NCI-H1092 treated with DMSO at 0.1 percent for 48 hours (cell line): ENCODE results near the gene MAST4.

ENCODE experiments used
- DNase-seq: peaks from one replicate; lab custom pipeline; 2025; lab: John Stamatoyannopoulos, UW

MAST4 gene

DNA sequence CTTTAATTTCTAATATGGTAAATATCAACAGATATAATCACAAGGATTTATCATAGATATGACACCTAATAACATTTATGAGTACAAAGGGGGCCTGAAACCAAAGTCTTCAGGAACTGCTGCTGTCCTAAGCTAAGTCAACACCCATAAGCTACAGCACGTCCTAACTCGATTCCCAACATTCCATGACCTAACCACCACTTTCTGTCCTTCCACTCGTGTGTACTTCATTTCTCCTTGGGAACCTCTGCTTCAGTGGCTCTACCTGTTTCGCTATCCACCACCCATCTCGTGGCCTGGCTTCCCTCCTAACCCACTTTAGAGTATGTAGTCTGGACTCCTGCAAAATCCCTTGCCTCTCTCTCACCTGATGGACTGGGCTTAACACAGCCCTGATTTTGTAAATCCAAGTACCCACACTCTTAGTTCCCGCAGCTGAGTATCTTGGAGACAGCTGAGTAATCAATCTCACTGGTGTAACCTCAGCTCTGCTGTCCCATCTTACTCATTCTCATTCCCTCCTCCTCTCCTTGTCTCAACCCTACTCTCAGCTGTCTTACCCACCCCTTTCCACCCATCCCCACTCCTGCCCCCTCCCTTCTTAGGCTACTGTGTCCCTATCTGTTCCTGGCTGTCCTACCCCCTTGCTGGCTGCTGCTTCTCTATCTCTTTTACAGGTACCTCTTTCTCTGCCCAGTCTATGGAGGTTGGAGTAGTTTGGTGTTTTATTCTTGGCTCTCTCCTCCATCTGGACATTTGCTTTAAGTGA lies 101.8 kb downstream of the MAST4 start:
- no peak for DNase-seq

DNA sequence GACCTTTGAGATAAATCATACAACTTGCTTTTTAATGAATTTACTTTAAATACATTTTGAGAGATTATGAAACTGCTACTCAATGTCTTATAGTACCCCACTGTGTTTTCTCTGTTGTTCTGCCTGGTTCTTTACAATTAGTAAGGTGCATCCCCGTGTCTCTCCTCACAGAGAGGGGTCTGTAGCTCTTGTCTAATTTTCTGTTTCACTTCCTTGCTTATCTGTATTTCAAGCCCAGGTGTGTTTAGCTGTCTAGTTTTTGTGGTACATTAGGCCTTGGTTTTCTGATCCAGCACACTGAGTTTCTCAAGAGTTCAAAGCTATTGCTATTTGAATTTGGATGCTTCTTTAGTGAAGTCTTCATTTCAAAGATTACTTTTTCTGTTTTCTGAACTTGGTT lies 105.1 kb downstream of the MAST4 start:
- no peak for DNase-seq

DNA sequence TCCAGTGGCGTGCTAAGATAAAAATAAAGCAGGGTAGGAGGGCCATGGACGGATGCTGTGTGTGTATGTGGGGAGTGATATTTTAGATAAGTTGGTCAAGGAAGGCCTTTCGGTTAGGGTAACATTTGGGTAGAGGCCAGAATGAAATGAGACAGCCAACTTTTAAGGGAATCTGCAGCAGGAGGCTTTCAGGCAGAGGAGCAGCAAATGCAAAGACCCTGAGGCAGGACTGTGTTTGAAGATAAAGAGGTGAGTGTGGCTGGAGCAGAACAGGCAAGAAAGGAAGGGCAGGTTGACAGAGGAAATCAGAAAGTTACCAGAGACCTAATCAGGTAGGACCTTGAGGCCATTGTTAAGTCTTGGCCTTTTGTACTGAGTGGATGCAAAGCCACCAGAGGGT lies 106.2 kb downstream of the MAST4 start:
- DNase-seq: no peak

DNA sequence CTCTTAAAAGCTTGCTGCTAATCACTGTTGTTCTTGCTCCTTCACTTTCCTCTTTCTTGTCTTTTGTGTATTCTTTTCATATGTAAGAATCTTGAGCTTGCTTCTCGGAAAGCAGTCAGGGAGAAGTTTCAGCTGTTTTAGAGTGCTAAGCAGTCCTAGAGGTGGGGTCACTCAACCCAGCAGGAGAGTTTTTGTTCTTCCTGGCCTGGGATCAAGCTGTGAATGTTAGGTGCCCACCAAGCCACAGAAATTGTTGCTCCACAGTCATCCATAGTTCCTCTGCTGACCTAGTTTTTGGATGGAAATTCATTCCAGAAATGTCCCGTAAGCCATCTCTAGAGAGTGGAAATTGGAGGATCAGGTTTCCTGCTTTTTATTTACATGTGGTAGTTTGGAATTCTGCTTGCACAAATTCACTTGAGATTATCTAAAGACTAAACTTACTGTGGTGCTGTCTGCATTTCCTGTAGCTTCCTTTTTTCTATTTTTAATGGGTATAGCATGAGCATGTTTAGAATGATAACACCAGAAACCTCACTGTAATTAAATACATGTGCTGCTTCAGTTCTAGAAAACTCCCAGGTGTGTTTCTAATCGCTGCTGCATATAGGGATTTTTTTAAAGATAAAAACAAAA lies 108.7 kb downstream of the MAST4 start:
- no peak for DNase-seq

- DNase-seq: no peak
Observed at GRCh38 chr5:66708368-66708767, 112.2 kb downstream of the MAST4 start.

DNA sequence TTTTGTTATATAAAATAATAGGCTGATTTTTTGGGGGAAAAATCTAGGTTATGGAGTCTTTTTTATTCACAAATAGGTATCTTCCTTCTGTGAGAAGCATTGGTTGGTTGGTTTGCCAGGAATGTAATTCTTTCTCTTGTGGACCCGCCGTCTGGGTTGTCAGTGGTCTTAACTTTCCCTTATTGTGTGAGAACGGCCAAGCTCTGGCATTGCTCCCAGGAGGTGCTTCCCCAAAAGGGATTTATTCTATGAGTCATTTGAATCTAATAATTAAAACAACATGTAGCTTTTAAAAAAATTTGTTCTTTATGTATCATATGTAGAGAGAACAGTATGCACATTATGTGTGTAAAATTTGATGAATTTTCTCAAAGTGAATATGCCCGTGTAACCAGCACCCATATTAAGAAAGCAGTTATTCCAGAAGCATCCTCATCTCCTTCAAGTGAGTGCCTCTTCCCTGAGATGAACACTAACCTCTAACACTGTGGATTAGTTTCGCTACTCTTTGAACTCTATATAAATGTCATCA lies 114.4 kb downstream of the MAST4 start:
- DNase-seq: no peak

DNA sequence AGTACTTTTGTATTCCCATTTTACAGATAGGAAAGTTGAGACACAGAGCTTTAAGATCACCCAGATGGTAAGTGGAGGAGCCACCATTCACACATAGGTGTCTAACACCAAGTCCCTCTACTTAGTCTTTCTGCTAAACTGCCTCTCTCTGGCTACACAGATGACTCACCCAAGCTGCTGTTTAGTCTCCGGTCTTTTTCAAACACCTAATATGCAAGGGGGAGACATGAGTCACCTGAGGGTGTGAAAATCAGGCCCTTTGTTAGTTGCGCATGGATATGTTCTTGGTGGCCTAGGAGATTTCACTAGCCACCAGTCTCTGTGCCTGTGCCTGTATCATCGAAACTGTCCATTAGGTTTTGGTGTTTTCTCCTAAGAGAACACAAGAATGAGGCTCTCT lies 117.8 kb downstream of the MAST4 start:
- DNase-seq: no peak

- no peak for DNase-seq
Observed at GRCh38 chr5:66717455-66718373, 121.5 kb downstream of the MAST4 start.

- no peak for DNase-seq
Observed at GRCh38 chr5:66718374-66719002, 122.3 kb downstream of the MAST4 start.

DNA sequence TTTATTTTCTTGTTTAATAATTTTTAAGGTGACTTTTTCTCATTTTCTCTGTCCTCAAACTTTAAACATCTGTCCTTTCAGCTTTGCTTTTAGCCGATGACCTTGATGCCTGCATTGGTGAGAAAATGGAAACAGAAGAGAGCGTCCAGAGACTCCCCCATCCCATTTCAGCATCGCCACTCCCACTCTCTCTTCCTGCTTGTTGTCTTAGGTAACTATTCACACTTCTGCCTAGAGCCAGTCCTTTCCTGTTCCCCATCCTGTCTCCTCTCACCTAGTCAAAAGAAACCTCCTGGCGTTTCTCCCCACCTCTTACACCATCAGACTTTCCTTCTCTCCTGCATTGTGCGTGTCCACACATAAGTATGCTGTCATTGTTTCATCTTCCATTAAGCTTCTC lies 124.6 kb downstream of the MAST4 start:
- peak; percentile 3 for DNase-seq

DNA sequence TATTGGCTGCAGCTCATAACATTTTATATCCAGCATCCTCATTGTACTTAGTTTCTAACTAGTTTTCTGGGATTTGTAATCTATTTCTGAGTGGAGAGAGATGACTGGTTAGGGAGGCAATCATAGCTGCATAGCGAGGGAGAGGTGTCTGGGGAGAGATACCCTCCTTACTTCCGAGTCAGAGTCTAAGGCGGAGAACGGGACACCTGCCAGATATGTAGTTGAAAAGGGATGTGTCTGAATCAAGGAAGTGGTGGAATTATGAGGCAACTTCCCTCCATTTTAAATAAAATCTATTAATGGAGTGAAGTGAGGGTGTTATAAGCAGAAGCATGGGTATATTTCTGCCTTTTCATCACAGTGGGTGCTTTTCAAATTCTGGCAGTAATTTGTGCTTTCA lies 126.5 kb downstream of the MAST4 start:
- DNase-seq: no peak

DNA sequence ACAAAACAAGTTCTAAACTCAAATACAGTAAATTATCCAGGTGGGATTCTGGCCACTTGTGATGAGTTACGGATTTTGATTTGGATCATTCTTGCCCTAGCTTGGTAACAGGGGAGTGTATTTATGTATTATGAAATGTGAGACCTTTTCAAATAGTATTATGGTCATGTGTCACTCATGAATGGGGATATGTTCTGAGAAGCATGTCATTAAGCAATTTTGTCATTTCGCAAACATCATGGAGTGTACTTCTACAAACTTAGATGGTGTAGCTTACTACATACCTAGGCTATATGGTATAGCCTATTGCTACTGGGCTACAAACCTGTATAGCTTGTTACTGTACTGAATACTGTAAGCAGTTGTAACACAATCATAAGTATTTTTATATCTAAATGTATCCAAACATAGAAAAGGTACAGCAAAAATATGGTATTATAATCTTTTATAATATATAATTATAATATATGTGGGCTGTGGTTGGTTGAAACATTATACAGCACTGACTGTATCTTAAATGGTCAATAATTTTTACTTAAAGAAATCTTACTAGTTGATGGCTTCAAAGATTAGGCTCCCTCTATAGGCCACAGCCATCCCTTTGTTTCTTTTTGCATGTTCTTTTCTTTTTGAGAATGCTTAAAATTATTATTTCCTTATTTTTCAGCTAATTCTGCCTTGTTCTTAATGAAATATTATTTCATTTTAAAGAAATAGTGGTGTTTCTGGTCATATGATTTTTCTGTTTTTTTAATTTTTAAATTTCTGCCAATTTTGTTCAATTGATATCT lies 128.4 kb downstream of the MAST4 start:
- DNase-seq: no peak

DNA sequence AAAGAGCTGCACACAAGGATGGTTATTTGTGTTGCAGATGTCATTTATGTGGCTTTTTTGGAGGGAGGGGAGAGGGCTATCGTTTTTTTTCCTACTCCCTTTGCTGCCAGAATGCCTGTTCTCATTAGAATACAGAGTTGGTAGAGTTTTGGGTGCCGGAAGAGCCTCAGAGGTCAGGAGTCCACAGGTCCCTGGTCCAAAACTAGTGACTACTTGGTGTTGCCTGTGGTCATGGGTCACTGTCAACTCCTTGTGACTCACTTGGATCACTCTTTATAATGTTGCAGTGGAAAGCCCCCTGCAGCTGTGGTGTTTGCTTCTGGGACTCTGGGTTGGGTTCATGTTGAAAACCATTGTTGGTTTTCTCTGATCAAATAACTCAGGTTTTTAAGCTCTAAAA lies 131.4 kb downstream of the MAST4 start:
- no peak for DNase-seq

GRCh38 chr5:66728049-66728448 lies 131.9 kb downstream of the MAST4 start:
- DNase-seq: no peak

DNA sequence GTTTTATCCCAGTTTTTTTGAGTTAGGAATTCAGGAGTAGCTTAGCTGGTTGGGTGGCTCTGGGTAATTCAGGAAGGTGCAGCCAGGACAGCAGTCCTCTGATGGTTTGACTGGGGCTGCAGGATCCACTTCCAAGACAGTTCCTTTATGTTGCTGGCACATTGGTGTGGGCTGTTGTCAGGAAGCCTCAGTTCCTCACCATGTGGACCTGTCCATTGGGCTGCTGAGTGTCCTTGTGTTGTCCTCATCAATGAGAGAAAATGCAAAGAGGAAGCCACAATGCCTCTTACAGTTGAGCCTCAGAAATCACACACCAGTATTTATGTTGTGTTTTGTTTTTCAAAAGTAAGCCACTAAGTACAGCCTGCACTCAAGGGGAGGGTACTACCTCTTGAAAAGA lies 140.9 kb downstream of the MAST4 start:
- no peak for DNase-seq

DNA sequence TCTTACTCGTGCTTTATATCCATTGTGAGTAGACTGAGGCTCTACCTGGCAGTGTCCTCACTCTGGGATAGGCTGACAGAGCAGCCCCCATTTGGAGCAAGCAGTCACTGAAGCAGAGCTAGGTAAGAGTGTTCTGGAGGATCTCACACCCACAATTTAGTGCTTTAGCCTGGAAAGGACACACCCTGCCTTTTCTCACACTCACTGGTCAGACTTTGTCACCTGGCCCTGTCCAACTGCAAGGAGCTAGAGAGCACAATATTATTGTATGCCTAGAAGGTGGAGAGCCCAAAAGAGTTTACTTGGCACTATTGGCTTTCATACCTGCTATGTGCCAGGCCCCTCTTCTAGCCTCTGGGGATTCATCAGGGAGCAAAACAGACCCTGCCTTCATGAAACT lies 141.9 kb downstream of the MAST4 start:
- DNase-seq: no peak

- DNase-seq: no peak
Observed at GRCh38 chr5:66739021-66739420, 142.8 kb downstream of the MAST4 start.

DNA sequence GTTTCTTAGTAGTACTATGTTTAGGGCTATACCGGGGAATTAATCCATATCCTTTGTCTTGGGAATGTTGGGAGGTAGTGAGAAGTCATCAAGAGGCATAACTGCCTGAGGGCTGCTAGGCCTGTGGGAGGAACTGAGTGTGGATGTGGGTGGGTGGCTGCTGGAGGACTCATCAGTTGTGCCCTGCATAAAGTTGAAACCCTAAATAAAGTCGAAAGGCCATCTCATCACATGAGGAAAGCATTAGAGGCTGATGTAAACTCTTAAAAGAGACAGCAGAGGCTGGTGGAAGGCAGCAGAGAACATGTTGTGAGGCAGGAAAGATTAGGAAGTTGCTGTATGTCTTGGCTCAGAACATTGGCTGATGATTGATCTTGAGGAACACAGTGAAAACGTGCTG lies 143.8 kb downstream of the MAST4 start:
- no peak for DNase-seq

DNA sequence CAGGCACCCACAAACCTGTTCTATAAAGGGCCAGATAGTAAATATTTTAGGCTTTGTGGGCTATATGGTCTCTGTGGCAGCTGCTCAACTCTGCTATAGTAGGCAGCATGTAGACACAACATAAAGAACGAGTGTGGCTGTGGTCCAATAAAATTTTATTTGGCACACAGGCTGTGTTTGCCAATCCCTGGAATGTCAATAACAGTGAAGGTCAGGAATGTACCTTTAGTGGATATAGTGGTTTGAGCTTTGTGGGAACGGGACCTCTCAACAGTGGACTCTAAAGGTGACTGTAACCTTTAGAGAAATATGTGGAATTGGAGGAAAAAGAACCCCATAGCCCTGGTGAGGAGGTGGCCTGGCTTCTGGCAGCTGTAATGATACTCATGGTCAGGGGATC lies 145.2 kb downstream of the MAST4 start:
- DNase-seq: no peak

DNA sequence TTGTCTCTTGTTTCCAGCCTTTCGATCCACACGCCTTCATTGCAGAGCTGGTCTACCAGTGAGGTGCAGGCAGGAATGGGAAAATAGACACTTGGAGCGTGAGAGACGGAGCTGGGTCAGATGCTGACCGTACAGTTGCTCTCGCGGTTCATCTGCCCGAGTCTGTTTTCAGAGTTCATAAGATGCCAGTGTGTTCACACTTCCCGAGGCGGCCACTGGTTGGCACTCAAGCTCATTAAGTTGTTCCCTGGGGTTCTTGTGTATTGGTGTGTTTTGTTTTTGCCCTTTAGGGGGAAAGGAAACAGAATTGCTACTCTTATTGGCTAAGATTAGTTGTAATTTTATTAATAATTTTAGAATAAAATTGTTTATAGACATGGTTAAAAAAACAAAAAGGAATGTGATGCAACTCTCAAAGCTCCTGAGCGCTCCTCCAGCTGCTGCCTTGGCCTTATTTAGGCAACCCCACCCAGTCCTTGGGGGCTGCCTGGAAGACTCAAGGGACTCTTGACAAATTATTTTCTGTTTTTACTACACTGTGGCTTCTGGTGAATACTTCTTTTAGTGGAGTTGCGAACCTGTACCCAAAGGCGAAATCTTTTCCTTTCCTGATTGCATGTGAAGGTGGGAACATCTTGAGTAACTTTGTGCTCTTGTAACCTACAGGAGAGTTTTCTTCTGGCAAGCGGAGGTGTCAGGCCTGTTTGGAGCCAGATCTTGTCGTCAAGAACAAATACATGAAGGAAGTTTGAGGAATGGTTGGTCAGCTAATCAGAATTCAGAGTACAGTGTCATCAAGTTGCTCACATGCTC lies 146.1 kb downstream of the MAST4 start:
- no peak for DNase-seq

GRCh38 chr5:66742896-66743247 lies 146.7 kb downstream of the MAST4 start:
- no peak for DNase-seq
